NCI-H460 (cell line): ENCODE results near the gene ATXN2. TPM values are rescaled to one million over a fixed set of nuclear protein-coding genes. Genes with fewer than 3 reads are reported as not detected.
"Not testable (repeated sequence)": the region's sequence is repeated elsewhere in the genome, so short reads cannot be mapped to it uniquely, and the experiment has no call there.

ENCODE experiments used
- DNase-seq: peaks from one replicate; pipeline ENCODE4 v3.0.0-alpha.2; 2016; ENCODE audit warnings: low read depth; ENCODE audit errors: extremely low read depth
- total RNA-seq: library from RNA; depleted of rRNA; stranded (reverse); fragments of >200 nt; shearing (Covaris generic); gene quantifications from 2 replicates; pipeline ENCODE4 v1.2.3, GENCODE V29; 2014

Gene ATXN2
- total RNA-seq, 1 experiment from 2014 or later, result 22.7 TPM

DNA sequence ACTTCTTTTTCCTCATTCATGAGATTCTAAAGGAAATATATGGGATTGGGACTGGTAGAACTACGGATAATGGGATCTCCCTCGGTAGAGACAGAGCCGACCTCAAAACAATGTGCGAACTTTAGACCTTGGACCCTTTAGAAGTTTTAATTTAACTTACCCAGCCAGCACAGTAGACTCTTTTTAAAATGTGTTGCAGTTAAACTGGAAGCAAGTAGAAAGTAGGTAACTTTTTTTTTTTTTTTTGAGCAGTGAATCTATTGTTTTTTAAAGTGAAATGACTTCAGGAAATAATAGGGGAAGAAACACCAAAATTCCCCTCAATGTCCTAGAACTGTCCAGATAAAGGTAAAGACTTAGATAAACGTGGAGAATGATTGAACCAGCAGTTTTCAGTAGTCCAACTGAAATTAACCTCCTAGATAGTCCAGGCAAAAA lies 1.1 kb upstream of the ATXN2 start:
- no peak for DNase-seq

GRCh38 chr12:111599453-111600204 lies 514 bp upstream of the ATXN2 start:
- DNase-seq, result peak; percentile 79

DNA sequence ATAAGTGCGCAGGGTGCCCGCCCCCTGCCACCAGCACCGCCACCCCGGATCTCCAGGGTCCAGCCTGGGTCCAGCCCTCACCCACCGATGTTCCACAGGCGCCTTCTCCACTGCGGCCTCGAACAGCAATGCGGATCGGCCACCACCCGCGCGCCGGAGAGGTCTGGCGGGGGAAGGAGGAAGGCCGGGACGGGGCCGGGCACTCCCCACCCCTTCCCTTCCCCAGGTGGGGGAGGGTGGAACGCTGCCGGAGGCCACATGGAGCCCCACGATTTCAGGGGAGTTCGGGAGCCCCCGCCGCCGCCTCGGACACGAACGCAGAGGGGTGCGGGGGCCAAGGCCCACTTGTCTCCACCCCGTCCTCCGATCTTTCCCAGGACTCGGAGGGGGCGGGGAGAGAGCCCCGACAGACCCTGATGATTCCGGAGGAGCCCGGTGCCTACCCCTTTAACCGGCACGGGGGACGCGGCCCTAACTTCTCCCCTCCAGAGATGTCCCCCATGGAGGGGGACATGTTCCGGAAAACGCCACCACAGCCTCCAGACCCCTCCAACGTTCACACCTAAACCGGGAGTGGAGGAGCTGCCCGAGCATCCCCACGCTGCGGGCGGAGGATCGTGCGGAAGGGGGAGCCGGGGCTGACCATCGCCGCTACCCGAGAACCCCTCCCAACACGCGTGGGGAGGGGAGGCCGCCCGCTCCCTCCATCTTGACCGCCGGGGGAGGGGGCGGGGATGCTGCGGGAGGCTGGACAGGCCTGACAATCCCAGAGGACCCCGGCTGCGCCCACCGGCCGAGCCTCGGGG lies 1.1 kb downstream of the ATXN2 start:
- DNase-seq, result no peak

DNA sequence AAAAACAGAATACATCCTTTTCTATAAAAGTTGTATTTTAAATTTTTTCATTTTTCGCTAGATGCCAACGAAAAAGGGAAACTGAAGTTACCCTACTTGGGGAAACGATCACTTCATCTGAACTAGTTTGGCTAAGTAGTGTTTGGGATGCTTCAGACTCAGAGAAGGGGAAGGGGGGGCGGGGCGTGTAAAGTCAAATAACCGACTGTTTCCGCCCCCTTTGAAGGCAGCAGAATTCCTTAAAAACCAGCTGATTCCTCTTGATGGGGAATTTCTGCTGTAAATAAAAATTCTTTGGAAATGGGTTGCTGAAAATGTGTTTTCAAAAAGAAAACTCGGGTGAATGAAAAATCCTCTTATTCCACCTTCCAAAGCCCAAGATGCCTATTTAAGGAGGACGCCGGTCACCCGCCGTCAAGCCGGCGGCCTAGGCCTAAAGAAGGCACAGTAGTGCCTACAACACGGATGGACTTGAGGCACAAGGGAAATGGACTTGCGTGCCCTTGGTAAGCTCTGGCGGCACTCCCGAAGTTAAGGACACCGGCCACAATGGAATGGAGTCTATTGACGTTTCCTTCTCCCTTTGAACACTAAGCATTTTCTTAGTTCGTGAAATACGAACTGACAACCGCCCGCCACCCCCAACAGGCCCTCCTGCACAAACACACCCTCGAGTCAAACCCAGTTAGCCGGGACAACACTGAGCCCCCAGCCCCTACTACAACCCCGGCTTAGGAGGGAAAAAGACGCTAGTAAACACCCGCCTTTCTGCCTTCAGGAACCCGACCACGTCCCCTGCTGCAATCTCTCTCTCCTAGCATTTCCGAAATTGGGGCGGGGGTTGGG lies 1.9 kb downstream of the ATXN2 start:
- peak; percentile 54 for DNase-seq

DNA sequence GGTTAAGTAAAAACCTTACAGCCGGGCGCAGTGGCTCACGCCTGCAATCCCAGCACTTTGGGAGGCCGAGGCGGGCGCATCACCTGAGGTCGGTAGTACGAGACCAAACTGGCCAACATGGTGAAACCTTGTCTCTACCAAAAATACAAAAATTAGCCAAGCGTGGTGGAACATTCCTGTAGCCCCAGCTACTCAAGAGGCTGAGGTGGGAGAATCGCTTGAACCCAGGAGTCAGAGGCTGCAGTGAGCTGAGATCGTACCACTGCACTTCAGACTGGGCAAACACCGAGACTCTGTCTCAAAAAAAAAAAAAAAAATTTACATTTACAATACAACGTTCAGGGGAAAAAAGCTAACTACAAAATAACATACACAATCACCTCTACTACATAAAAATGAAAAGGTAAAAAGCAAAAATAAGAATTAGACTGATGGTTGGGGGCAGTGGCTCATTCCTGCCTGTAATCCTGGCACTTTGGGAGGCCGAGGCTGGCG lies 3.7 kb downstream of the ATXN2 start:
- DNase-seq, result not testable (repeated sequence)

DNA sequence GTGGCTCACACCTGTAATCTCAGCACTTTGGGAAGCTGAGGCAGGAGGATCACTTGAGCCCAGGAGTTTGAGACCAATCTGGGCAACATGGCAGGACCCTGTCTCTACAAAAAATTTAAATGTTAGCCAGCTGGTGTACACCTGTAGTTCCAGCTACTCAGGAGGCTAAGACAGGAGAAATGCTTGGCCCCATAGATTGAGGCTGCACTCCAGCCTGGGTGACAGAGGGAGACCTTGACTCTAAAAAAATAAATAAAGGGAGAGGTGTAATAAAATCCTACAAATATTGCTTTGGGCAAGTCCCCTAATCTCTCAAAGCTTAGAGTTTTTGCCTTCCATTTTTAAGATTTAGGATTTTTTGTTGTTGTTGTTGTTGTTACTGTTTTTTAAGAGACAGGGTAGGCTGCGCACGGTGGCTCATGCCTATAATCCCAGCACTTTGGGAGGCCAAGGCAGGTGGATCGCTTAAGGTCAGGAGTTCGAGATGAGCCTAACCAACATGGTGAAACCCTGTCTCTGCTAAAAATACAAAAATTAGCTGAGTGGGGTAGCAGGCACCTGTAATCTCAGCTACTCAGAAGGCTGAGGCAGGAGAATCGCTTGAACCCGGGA lies 7.6 kb downstream of the ATXN2 start:
- not testable (repeated sequence) for DNase-seq

DNA sequence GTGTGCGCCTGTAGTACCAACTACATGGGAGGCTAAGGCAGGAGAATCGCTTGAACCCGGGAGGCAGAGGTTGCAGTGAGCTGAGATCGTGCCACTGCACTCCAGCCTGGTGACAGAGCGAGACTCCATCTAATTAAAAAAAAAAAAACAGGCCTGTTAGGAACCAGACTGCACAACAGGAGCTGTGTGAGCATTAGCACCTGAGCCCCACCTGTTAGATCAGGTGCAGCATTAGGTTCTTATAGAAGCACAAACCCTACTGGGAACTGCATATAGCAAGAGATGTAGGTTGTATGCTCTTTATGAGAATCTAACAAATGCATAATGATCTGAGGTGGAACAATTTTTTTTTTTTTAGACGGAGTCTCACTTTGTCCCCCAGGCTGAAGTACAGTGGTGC lies 8.6 kb downstream of the ATXN2 start:
- DNase-seq, result no peak

DNA sequence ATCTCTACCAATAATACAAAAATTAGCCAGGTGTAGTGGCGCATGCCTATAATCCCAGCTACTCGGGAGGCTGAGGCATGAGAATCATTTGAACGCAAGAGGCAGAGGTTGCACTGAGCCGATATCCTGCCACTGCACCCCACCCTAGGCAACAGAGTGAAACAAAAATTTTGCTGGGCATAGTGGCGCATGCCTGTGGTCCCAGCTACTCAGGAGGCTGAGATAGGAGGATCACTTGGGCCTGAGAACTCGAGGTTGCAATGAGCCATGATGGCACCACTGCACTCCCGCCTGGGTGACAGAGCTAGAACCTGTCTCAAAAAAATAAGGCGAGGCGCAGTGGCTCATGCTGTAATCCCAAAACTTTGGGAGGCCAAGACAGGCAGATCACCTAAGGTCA lies 9.5 kb downstream of the ATXN2 start:
- DNase-seq, result no peak

GRCh38 chr12:111588010-111588409 lies 11.1 kb downstream of the ATXN2 start:
- DNase-seq, result no peak

DNA sequence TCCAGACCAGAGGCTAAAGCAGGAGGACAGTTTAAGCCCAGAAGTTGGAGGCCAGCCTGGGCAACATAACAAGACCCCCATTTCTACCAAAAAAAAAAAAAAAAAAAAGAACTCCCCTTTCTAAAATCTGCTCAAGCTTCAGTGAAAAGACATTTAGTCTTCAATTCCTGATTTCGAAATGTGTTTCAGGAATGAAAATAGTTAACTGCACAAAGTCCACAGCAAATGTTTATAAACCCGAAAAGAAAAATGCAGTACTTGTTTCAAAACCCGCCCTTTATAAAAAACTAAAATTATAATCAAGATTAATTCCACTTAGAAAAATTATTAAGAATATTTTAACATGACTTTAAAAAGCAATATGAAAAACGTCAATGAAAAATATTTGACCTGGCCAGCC lies 12.1 kb downstream of the ATXN2 start:
- DNase-seq, result no peak

GRCh38 chr12:111585690-111586089 lies 13.4 kb downstream of the ATXN2 start:
- no peak for DNase-seq

DNA sequence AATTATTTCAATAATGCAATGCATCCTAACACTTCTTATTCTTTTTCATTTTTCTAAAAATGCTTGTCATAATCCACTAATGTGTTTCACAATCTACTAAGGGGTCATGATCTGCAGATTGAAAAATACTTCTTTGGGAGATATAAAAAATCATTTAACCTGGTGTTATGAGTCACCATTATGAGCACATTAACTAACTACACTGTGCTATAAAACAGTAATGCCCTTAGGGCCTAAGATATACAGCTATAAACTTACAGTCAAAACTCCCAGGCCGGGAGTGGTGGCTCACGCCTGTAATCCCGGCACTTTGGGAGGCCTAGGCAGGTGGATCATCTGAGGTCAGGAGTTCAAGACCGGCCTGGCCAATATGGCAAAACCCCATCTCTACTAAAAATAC lies 14.2 kb downstream of the ATXN2 start:
- no peak for DNase-seq

- DNase-seq, result not testable (repeated sequence)
Observed at GRCh38 chr12:111583506-111583905, 15.6 kb downstream of the ATXN2 start.

DNA sequence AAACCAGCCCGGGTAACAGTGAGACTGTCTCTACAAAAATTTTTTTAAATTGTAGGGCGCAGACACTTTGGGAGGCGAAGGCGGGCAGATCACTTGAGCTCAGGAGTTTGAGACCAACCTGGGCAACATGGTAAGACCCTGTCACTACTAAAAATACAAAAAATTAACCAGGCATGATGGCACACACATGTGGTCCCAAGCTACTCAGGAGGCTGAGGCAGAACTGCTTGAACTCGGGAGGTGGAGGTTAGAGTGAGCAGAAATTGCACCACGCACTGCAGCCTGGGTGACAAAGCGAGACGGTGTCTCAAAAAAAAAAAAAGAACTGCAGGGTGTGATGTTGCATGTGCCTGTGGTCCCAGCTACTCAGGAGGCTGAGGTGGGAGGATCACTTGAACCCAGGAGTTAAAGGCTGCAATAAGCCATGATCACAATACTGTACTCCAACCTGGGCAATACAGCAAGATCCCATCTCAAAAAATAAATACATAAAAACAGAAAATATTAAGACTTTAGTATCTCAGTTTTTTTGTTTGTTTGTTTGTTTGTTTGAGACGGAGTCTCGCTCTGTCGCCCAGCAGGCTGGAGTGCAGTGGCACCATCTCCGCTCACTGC lies 16.9 kb downstream of the ATXN2 start:
- no peak for DNase-seq

- no peak for DNase-seq
Observed at GRCh38 chr12:111581434-111582132, 17.5 kb downstream of the ATXN2 start.

GRCh38 chr12:111580737-111581136 lies 18.4 kb downstream of the ATXN2 start:
- DNase-seq, result no peak

- no peak for DNase-seq
Observed at GRCh38 chr12:111580119-111580425, 19.0 kb downstream of the ATXN2 start.

DNA sequence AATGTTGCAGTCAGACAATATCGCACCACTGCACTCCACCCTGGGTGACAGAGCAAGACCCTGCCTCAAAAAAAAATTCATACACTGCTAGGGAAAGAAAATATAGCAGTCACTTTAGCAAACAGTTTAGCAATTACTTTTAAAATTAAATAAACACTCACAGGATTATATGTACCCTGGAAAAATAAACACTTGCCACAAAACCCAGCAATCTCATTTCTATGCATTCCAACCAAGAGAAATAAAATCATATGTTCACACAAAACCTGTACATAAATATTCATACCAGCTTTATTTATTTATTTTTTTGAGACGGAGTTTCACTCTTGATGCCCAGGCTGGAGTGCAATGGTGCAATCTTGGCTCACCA lies 20.2 kb downstream of the ATXN2 start:
- DNase-seq, result no peak

GRCh38 chr12:111578276-111578970 lies 20.7 kb downstream of the ATXN2 start:
- DNase-seq, result peak; percentile 83
